Measurements from ENCODE around the gene ADAMTSL2.

GRCh38 chr9:133545494-133546286 lies 11.2 kb downstream of the ADAMTSL2 start:
- TF ChIP-seq CTCF (IDR thresholded peaks at IDR 0.05) (no peak), NFE2L1 (CRISPR knock-in tag; IDR thresholded peaks at IDR 0.05) (no peak), ZBTB43 (CRISPR knock-in tag; IDR thresholded peaks at IDR 0.05) (no peak), NR1H2 (CRISPR knock-in tag; IDR thresholded peaks at IDR 0.05) (no peak), ZNF423 (CRISPR knock-in tag; IDR thresholded peaks at IDR 0.05) (no peak), JUN (CRISPR knock-in tag; IDR thresholded peaks at IDR 0.05) (no peak)
